Endothelial cell of umbilical vein (primary cell): ENCODE measurements around the gene FAXDC2. TPM values are rescaled to one million over a fixed set of nuclear protein-coding genes. Genes with fewer than 3 reads are reported as not detected.
A peak's percentile ranks its signal among the peaks of the same experiment; 100 is the strongest.

ENCODE experiments used
- BruUV-seq: library from RNA; stranded (reverse); fragments of 400-500 nt; replicated peaks from 2 replicates; lab custom pipeline; 2021; lab: Mats Ljungman, UMichigan
- CTCF ChIA-PET: fragments of 300-600, 350-600 bp; sonication (Branson Sonifier 250); formaldehyde crosslinking; loops from one replicate; lab custom pipeline; 2021; ENCODE audit warnings: antibody characterized with exemption, inconsistent platforms; lab: Charles Lee
- POLR2A ChIA-PET: fragments of 300-600, 350-600 bp; sonication (Branson Sonifier 250); formaldehyde crosslinking; loops from one replicate; lab custom pipeline; 2021; ENCODE audit warnings: antibody characterized with exemption, inconsistent platforms; lab: Charles Lee
- DNase-seq: peaks from one replicate; pipeline ENCODE4 v3.0.0-alpha.2; 2011; ENCODE audit warnings: low read depth, low spot score
- FAIRE-seq: peaks from 2 replicates; lab custom pipeline; 2011; peaks lifted over from hg19 to GRCh38; lab: Jason Lieb, UNC
- H2AFZ ChIP-seq: 2 replicates; pipeline ENCODE4 v1.6.0; 2012; ENCODE audit warnings: low read depth, low read length, control low read depth, inconsistent platforms
- H3K27ac ChIP-seq: 2 replicates; pipeline ENCODE4 v1.5.1; 2011; ENCODE audit warnings: low read depth, mild to moderate bottlenecking, control low read depth, low read length, moderate library complexity; ENCODE audit not compliant: insufficient read depth
- H3K27me3 ChIP-seq, 2 experiments: 2 replicates each; pipeline versions ENCODE4 v1.6.0 to v1.6.1; 2011; ENCODE audit warnings: low read length in 2 of 2, mixed read lengths in 1 of 2; ENCODE audit not compliant: control insufficient read depth in 2 of 2, insufficient read depth in 2 of 2
- H3K36me3 ChIP-seq, 2 experiments: 2 replicates in 1 of 2; 3 replicates in 1 of 2; pipeline ENCODE4 v1.5.1; 2011; ENCODE audit warnings: low read length in 2 of 2, mild to moderate bottlenecking in 1 of 2, moderate library complexity in 1 of 2; ENCODE audit not compliant: control insufficient read depth in 2 of 2, insufficient read depth in 2 of 2; ENCODE audit errors: extremely low read depth in 1 of 2
- H3K4me1 ChIP-seq: 3 replicates; pipeline ENCODE4 v1.5.1; 2011; ENCODE audit warnings: mild to moderate bottlenecking, low read length; ENCODE audit not compliant: control insufficient read depth, insufficient read depth; ENCODE audit errors: extremely low read depth
- H3K4me2 ChIP-seq: 2 replicates; pipeline ENCODE4 v1.6.1; 2011; ENCODE audit warnings: low read length, control low read depth, mixed read lengths; ENCODE audit not compliant: insufficient read depth
- H3K4me3 ChIP-seq, 3 experiments: fragments of 200-600 bp in 1 of 3; sonication (generic), shearing (Covaris generic) in 1 of 3; replicated peaks in 1 of 3; 2 replicates each; pipeline ENCODE4 v1.5.1; 2011 to 2016; ENCODE audit warnings: control low read depth in 3 of 3, low read length in 3 of 3, mild to moderate bottlenecking in 2 of 3, inconsistent platforms in 1 of 3, low read depth in 1 of 3, moderate library complexity in 1 of 3; ENCODE audit not compliant: insufficient read depth in 1 of 3
- H3K79me2 ChIP-seq: 2 replicates; pipeline ENCODE4 v1.6.0; 2012; ENCODE audit warnings: low read length, inconsistent platforms; ENCODE audit not compliant: control insufficient read depth, insufficient read depth
- H3K9ac ChIP-seq: replicated peaks from 2 replicates; pipeline ENCODE3; 2011; ENCODE audit warnings: low read length, control low read depth; ENCODE audit not compliant: insufficient read depth; ENCODE audit errors: extremely low read depth
- H3K9me1 ChIP-seq: replicated peaks from 3 replicates; pipeline ENCODE4 v1.6.0; 2011; ENCODE audit warnings: mild to moderate bottlenecking, low read length; ENCODE audit not compliant: control insufficient read depth, insufficient read depth; ENCODE audit errors: extremely low read depth
- H3K9me3 ChIP-seq: replicated peaks from 2 replicates; pipeline ENCODE4 v1.5.1; 2012; ENCODE audit warnings: low read length, inconsistent platforms; ENCODE audit not compliant: control insufficient read depth, insufficient read depth
- H4K20me1 ChIP-seq: replicated peaks from 2 replicates; pipeline ENCODE3; 2011; ENCODE audit warnings: mild to moderate bottlenecking, low read length; ENCODE audit not compliant: control insufficient read depth, insufficient read depth; ENCODE audit errors: extremely low read depth
- EZH2 ChIP-seq: IDR thresholded peaks from 2 replicates; pipeline ENCODE4 v1.6.1; 2012; ENCODE audit warnings: borderline replicate concordance, low read depth, mild to moderate bottlenecking, moderate library complexity, low read length, inconsistent platforms; ENCODE audit not compliant: severe bottlenecking
- FOS ChIP-seq: IDR thresholded peaks from 2 replicates; pipeline ENCODE4 v1.6.1; 2011; ENCODE audit warnings: mild to moderate bottlenecking, low read length, moderate library complexity, borderline replicate concordance; ENCODE audit not compliant: insufficient read depth
- GATA2 ChIP-seq: IDR thresholded peaks from 2 replicates; pipeline ENCODE4 v1.7.0; 2011; ENCODE audit warnings: low read depth, mild to moderate bottlenecking, moderate library complexity, mixed read lengths, low read length; ENCODE audit not compliant: insufficient read length, insufficient read depth
- JUN ChIP-seq: IDR thresholded peaks from 2 replicates; pipeline ENCODE4 v1.6.1; 2011; ENCODE audit warnings: borderline replicate concordance, low read depth; ENCODE audit not compliant: insufficient read length, insufficient read depth
- MAX ChIP-seq: IDR thresholded peaks from 2 replicates; pipeline ENCODE4 v1.6.1; 2011; ENCODE audit not compliant: insufficient read depth, insufficient read length
- MYC ChIP-seq: IDR thresholded peaks from one replicate; pipeline ENCODE4 v1.6.1; 2011; ENCODE audit warnings: mild to moderate bottlenecking, low read depth, low read length
- POLR2A ChIP-seq: IDR thresholded peaks from 2 replicates; pipeline ENCODE4 v1.6.1; 2012; ENCODE audit warnings: low read depth, mild to moderate bottlenecking, control low read depth, low read length
- POLR2AphosphoS5 ChIP-seq: IDR thresholded peaks from 2 replicates; pipeline ENCODE4 v1.6.1; 2012; ENCODE audit warnings: low read depth, mild to moderate bottlenecking, control low read depth, low read length, moderate library complexity; ENCODE audit not compliant: insufficient read depth
- dilution Hi-C: fragments of 300-500 bp; cut with MboI; formaldehyde crosslinking; loops from one replicate; pipeline ENCODE4 v1.15.0; 2019; ENCODE audit warnings: low sequenced_read_pairs; ENCODE audit not compliant: extremely low pct_ligation_motif_present
- intact Hi-C: fragments of 100-400 bp; cut with micrococcal nuclease; formaldehyde crosslinking; loops from one replicate; pipeline ENCODE4 v1.10.0; 2022
- polyA plus RNA-seq, 4 experiments: library from polyadenylated mRNA; depleted of rRNA in 3 of 4; stranded (reverse) in 3 of 4; unstranded in 1 of 4; fragments of >200 nt; gene quantifications; 2 replicates each; pipeline versions ENCODE4 v1.2.1 to v1.2.3, GENCODE V29; 2011 to 2012; ENCODE audit warnings: missing spikeins in 1 of 4
- total RNA-seq: library from RNA; stranded (reverse); gene quantifications from 2 replicates; pipeline ENCODE4 v1.2.3, GENCODE V29; 2021
- TF ChIP-seq, protein P1 (sequence below), 2 donors: IDR thresholded peaks; 1 replicate in 1 of 2; 2 replicates in 1 of 2; pipeline ENCODE4 v1.5.1; 2011; ENCODE audit warnings: low read length in 2 of 2, mild to moderate bottlenecking in 2 of 2, moderate library complexity in 2 of 2, control low read depth in 1 of 2, inconsistent platforms in 1 of 2, low read depth in 1 of 2; ENCODE audit not compliant: insufficient read depth in 1 of 2; ENCODE audit errors: extremely low read depth in 1 of 2

Gene FAXDC2
- total and polyA plus RNA-seq, 2 donors (not counting 3 experiments of a cell fraction or from before 2014, with no cell fraction given), result 8.3 to 12.0 TPM

DNA sequence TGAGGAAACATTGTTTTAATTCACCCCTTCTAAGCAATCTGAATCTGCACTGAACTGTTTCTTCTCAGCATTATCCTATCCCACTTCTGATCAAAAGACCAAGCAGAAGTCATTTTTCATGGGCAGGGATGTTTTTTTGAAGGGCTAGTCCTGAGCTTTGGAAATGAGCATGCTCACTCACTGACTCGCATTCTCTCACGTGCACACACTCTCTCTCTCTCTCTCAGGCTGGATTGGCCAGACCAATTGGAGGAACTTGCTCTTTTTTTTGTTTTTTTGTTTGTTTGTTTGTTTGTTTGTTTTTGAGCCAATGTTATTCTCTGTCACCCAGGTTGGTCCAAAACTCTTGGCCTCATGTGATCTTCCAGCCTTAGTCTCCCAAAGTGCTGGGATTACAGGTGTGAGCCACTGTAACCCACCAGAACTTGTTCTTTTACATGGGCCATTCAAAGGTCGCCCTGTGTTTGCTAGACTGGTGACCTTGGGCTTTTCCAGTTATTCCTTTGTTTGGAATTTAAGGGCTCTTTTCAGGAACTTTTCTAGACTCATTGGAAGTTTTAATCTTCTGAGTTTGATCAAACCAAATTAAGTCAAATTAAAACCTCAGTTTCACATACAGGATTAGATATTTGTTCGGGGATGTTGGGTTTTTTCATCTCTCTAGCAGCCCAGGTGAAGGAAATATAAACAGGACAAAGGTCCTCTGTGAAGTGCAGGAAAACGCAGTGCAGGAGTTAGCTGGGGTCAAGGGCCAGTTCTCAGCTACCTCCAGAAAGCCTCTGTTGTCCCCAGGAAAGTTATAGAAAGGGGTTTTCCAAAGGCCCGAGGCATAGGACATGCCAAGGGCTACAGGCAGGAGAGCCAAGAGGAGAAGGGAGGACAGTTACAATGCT is 13.1 kb downstream of the FAXDC2 start:
- no peaks in the 10 kb centered on the region for H3K27me3 ChIP-seq
- dilution Hi-C loops, result no loop called here
- no peaks in the 10 kb centered on the region for H3K79me2 ChIP-seq
- FAIRE-seq (peak; percentile 37), DNase-seq (no peak)
- intact Hi-C loops, result no loop called here
- CTCF ChIA-PET, result interaction anchor here (1.2 kb wide), 1 partner anchor 20 kb away, joined by 3 read pairs; no protein-coding TSS in a partner anchor
- H3K36me3 ChIP-seq, result peaks cover 0 to 3% of the 10 kb centered on the region in 2 experiments
- no peak overlapping the region for H3K4me3 ChIP-seq
- POLR2A ChIA-PET, result interaction anchor here (2.6 kb wide), 1 partner anchor 21 kb away, joined by 8 read pairs; the partner anchor contains the start of gene CNOT8
- no TSS peak for BruUV-seq
- H3K4me1 ChIP-seq, result peaks cover 5% of the 10 kb centered on the region
- H3K4me2 ChIP-seq, result no peak overlapping the region
- no peak overlapping the region for H3K27ac ChIP-seq
- no peaks in the 10 kb centered on the region for H3K9me3 ChIP-seq
- H4K20me1 ChIP-seq, result no peaks in the 10 kb centered on the region
- H3K9me1 ChIP-seq, result no peaks in the 10 kb centered on the region
- TF ChIP-seq, protein P1, sequence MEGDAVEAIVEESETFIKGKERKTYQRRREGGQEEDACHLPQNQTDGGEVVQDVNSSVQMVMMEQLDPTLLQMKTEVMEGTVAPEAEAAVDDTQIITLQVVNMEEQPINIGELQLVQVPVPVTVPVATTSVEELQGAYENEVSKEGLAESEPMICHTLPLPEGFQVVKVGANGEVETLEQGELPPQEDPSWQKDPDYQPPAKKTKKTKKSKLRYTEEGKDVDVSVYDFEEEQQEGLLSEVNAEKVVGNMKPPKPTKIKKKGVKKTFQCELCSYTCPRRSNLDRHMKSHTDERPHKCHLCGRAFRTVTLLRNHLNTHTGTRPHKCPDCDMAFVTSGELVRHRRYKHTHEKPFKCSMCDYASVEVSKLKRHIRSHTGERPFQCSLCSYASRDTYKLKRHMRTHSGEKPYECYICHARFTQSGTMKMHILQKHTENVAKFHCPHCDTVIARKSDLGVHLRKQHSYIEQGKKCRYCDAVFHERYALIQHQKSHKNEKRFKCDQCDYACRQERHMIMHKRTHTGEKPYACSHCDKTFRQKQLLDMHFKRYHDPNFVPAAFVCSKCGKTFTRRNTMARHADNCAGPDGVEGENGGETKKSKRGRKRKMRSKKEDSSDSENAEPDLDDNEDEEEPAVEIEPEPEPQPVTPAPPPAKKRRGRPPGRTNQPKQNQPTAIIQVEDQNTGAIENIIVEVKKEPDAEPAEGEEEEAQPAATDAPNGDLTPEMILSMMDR (IDR thresholded peaks at IDR 0.05; ENCODE audit: extremely low read depth in 1 of 2, insufficient read depth in 1 of 2, low read depth in 1 of 2, low read length in 2 of 2), result no peak
- TF ChIP-seq JUN (no peak), FOS (no peak), EZH2 (no peak), POLR2AphosphoS5 (no peak), MYC (no peak), POLR2A (no peak), MAX (no peak), GATA2 (no peak)
- no peak overlapping the region for H3K9ac ChIP-seq
- no peak overlapping the region for H2AFZ ChIP-seq
